HepG2 (cell line): ENCODE results near the gene SLC9A8. TPM values are rescaled to one million over a fixed set of nuclear protein-coding genes. Genes with fewer than 3 reads are reported as not detected.
A peak's percentile ranks its signal among the peaks of the same experiment; 100 is the strongest.

Experiments
- HNF1B ChIP-seq: sonication (generic); formaldehyde crosslinking; IDR thresholded peaks from 2 replicates; pipeline ENCODE4 v1.5.1; 2020; ENCODE audit warnings: mild to moderate bottlenecking, moderate library complexity, missing genetic modification reagents
- HNRNPL ChIP-seq: fragments of 200-400 bp; formaldehyde crosslinking; IDR thresholded peaks from 2 replicates; pipeline ENCODE4 v1.6.1; 2017; ENCODE audit warnings: mild to moderate bottlenecking, low read depth, low read length
- HOXD1 ChIP-seq: sonication (generic); formaldehyde crosslinking; IDR thresholded peaks from 2 replicates; pipeline ENCODE4 v1.5.0; 2020; ENCODE audit warnings: missing genetic modification reagents
- KDM5A ChIP-seq: fragments of 200-600 bp; sonication (generic); IDR thresholded peaks from 2 replicates; pipeline ENCODE4 v1.7.0; 2018; ENCODE audit warnings: antibody characterized with exemption, mild to moderate bottlenecking, low read length, borderline replicate concordance
- MYNN ChIP-seq: sonication (generic); formaldehyde crosslinking; IDR thresholded peaks from 2 replicates; pipeline ENCODE4 v1.4.0; 2020; ENCODE audit warnings: mild to moderate bottlenecking, low read depth, missing genetic modification reagents
- YY1 ChIP-seq: IDR thresholded peaks from 2 replicates; pipeline ENCODE4 v1.6.1; 2011; ENCODE audit warnings: low read length, low read depth, moderate library complexity, mild to moderate bottlenecking; ENCODE audit not compliant: insufficient read depth, insufficient replicate concordance
- ZNF224 ChIP-seq: sonication (generic); formaldehyde crosslinking; IDR thresholded peaks from 2 replicates; pipeline ENCODE4 v1.5.0; 2020; ENCODE audit warnings: mild to moderate bottlenecking, missing genetic modification reagents
- ZNF280B ChIP-seq: sonication (generic); formaldehyde crosslinking; IDR thresholded peaks from 2 replicates; pipeline ENCODE4 v1.5.0; 2020; ENCODE audit warnings: missing genetic modification reagents, mild to moderate bottlenecking, borderline replicate concordance
- ZNF281 ChIP-seq: sonication (generic); formaldehyde crosslinking; IDR thresholded peaks from 2 replicates; pipeline ENCODE4 v1.4.0; 2020; ENCODE audit warnings: missing genetic modification reagents, borderline replicate concordance
- ZNF34 ChIP-seq: sonication (generic); formaldehyde crosslinking; IDR thresholded peaks from 2 replicates; pipeline ENCODE4 v1.4.0; 2020; ENCODE audit warnings: mild to moderate bottlenecking, missing genetic modification reagents, borderline replicate concordance
- ZNF367 ChIP-seq: sonication (generic); formaldehyde crosslinking; IDR thresholded peaks from 2 replicates; pipeline ENCODE4 v1.4.0; 2020; ENCODE audit warnings: missing genetic modification reagents, borderline replicate concordance
- polyA plus RNA-seq, 8 experiments: library from polyadenylated mRNA; depleted of rRNA in 3 of 8; stranded (reverse) in 7 of 8; unstranded in 1 of 8; fragments of >200 nt; fragmentation: Illumina TruSeq in 4 of 8; extraction: Trizol in 4 of 8; gene quantifications; 2 replicates each; pipeline versions ENCODE4 v1.2.1 to v1.2.3, GENCODE V29; 2011 to 2016; ENCODE audit warnings: low read depth in 4 of 8, missing spikeins in 1 of 8, mixed read lengths in 1 of 8; ENCODE audit not compliant: insufficient read depth in 1 of 8
- total RNA-seq, 5 experiments: library from RNA; depleted of rRNA; stranded (reverse); fragments of >200 nt; fragmentation: Illumina TruSeq; extraction: Trizol; gene quantifications; 2 replicates each; pipeline ENCODE4 v1.2.3, GENCODE V29; 2016; ENCODE audit warnings: low read depth in 1 of 5
- TF ChIP-seq, protein P1 (sequence below): sonication (generic); formaldehyde crosslinking; IDR thresholded peaks from 2 replicates; pipeline ENCODE4 v1.5.1; 2020; ENCODE audit warnings: missing genetic modification reagents, mild to moderate bottlenecking, borderline replicate concordance
- TF ChIP-seq, protein P2 (sequence below), 2 experiments: sonication (generic) in 1 of 2; formaldehyde crosslinking in 1 of 2; IDR thresholded peaks; 2 replicates each; pipeline versions ENCODE4 v1.4.0 to v1.6.1; 2018 to 2020; ENCODE audit warnings: missing genetic modification reagents in 2 of 2, borderline replicate concordance in 1 of 2, low read depth in 1 of 2, mild to moderate bottlenecking in 1 of 2, missing biosample characterization in 1 of 2

SLC9A8 gene
- total and polyA plus RNA-seq, 2 of the 13 experiments (the other 11 are each of a cell fraction or from before 2014, with no cell fraction given) = 4.1 to 7.4 TPM

DNA sequence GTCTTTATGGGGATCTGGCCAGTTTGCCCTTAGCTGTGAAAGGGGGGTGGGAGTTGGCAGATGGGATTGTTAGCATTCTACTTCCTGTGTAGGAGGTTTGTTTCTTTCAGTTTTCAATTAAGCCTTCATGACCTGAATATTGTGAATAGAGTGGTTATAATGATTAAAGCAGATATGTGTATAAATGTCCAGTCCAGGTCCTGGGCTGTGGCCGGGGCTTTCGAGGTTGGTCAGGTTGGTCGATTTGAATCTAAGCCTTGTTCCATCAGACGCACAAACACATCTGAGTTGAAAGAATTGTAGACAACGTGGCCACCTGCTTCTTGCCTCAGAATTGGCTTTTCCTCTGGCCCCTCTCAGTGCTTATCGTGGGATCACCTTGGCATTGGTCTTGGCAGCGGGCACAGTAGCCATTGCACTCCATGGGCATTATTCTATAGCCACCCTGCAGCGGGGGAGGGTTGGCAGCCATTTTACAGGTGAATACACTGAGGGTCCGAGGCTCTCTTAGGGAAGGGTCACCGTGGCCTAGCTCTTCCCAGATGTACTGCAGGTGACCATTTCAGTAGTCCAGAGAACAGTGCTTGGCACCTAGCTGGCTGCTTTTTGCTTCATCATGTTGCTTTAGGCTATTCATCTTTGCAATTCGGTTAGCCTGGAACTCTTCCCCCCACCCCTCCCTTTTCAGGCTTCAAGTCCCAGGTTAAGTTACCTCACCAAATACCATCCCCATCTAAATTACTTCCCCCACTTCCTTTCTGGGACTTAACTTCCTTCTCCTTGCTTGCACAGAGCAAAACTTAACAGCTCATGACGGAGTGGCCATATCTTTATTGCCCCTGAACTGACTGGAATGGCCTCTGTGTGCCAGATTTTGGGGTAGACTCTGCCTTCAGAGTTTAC, 124.7 kb downstream of the SLC9A8 start (continued):
- 0 out of 2 replicates have a peak, but pooled peaks have one; percentile 24 for TF ChIP-seq ZNF281 (CRISPR knock-in tag)
- TF ChIP-seq, protein P1, sequence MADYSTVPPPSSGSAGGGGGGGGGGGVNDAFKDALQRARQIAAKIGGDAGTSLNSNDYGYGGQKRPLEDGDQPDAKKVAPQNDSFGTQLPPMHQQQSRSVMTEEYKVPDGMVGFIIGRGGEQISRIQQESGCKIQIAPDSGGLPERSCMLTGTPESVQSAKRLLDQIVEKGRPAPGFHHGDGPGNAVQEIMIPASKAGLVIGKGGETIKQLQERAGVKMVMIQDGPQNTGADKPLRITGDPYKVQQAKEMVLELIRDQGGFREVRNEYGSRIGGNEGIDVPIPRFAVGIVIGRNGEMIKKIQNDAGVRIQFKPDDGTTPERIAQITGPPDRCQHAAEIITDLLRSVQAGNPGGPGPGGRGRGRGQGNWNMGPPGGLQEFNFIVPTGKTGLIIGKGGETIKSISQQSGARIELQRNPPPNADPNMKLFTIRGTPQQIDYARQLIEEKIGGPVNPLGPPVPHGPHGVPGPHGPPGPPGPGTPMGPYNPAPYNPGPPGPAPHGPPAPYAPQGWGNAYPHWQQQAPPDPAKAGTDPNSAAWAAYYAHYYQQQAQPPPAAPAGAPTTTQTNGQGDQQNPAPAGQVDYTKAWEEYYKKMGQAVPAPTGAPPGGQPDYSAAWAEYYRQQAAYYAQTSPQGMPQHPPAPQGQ (CRISPR knock-in tag) = 0 out of 2 replicates have a peak, but pooled peaks have one; percentile 39
- TF ChIP-seq ZNF280B (CRISPR knock-in tag) = 0 out of 2 replicates have a peak, but pooled peaks have one; percentile 39
- TF ChIP-seq YY1 = peak; percentile 78
- TF ChIP-seq ZNF367 (CRISPR knock-in tag) = 0 out of 2 replicates have a peak, but pooled peaks have one; percentile 45
- 0 out of 2 replicates have a peak, but pooled peaks have one; percentile 19 for TF ChIP-seq ZNF34 (CRISPR knock-in tag)
- TF ChIP-seq HNRNPL = peak; percentile 70; the same call in 1 of the 2 replicates
- TF ChIP-seq HOXD1 (CRISPR knock-in tag) = 0 out of 2 replicates have a peak, but pooled peaks have one; percentile 24
- TF ChIP-seq MYNN (CRISPR knock-in tag) = no peak
- TF ChIP-seq, protein P2, sequence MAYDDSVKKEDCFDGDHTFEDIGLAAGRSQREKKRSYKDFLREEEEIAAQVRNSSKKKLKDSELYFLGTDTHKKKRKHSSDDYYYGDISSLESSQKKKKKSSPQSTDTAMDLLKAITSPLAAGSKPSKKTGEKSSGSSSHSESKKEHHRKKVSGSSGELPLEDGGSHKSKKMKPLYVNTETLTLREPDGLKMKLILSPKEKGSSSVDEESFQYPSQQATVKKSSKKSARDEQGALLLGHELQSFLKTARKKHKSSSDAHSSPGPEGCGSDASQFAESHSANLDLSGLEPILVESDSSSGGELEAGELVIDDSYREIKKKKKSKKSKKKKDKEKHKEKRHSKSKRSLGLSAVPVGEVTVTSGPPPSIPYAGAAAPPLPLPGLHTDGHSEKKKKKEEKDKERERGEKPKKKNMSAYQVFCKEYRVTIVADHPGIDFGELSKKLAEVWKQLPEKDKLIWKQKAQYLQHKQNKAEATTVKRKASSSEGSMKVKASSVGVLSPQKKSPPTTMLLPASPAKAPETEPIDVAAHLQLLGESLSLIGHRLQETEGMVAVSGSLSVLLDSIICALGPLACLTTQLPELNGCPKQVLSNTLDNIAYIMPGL (CRISPR knock-in tag; IDR thresholded peaks at IDR 0.05; ENCODE audit: borderline replicate concordance in 1 of 2, low read depth in 1 of 2) = peak in 1 of 2 experiments; percentile 0; a peak in 1 of 4 replicates
- no peak for TF ChIP-seq ZNF224 (CRISPR knock-in tag)
- no peak for TF ChIP-seq KDM5A
- peak; percentile 16; the same call in 1 of the 2 replicates for TF ChIP-seq HNF1B (CRISPR knock-in tag)
